ENCODE results near the gene TAS2R13. TPM values are rescaled to one million over a fixed set of nuclear protein-coding genes. Genes with fewer than 3 reads are reported as not detected.

Gene TAS2R13
- total RNA-seq, 1 donor from 2014 or later: 0.73 TPM

GRCh38 chr12:10873378-10873777 lies 36.0 kb downstream of the TAS2R13 start:
- no peak for DNase-seq (ENCODE audit: low read depth, low spot score)

GRCh38 chr12:10867381-10867780 lies 42.0 kb downstream of the TAS2R13 start:
- no peak for DNase-seq (ENCODE audit: low read depth, low spot score)

- no peak for DNase-seq (ENCODE audit: low read depth, low spot score)
These were observed 45.7 kb downstream of the TAS2R13 start for GRCh38 chr12:10863512-10864218.

- DNase-seq (ENCODE audit: low read depth, low spot score): no peak
These were observed 48.0 kb downstream of the TAS2R13 start for GRCh38 chr12:10861366-10861765.

Other genes with a start within 250 kb of the TAS2R13 start
- 21.8 and 25.5 TPM in 2 replicates for gene STYK1, start 235.5 kb downstream of the TAS2R13 start, total RNA-seq
- gene YBX3, start 186.2 kb downstream of the TAS2R13 start, total RNA-seq: 206 and 290 TPM in 2 replicates
- not detected in 2 replicates for gene TAS2R7, start 106.9 kb downstream of the TAS2R13 start, total RNA-seq
- gene TAS2R8, start 102.3 kb downstream of the TAS2R13 start, total RNA-seq: 0.13 TPM in 1 of 2 replicates, not detected in the other
- not detected in 2 replicates for gene TAS2R9, start 99.4 kb downstream of the TAS2R13 start, total RNA-seq
- 0.53 and 0.74 TPM in 2 replicates for gene TAS2R10, start 83.2 kb downstream of the TAS2R13 start, total RNA-seq
- gene PRR4, start 60.1 kb downstream of the TAS2R13 start, total RNA-seq: 0.21 and 0.46 TPM in 2 replicates
- 7.4 and 8.4 TPM in 2 replicates for gene PRH1, start 25.3 kb downstream of the TAS2R13 start, total RNA-seq
- gene PRH2, start 19.7 kb upstream of the TAS2R13 start, total RNA-seq: not detected in 2 replicates
- gene TAS2R14, start 29.7 kb upstream of the TAS2R13 start, total RNA-seq: 0.92 and 1.4 TPM in 2 replicates
- gene TAS2R50, start 77.3 kb upstream of the TAS2R13 start, total RNA-seq: 1.1 and 1.6 TPM in 2 replicates
- gene TAS2R20, start 88.7 kb upstream of the TAS2R13 start, total RNA-seq: 2.2 TPM in 2 replicates
- gene TAS2R19, start 113.1 kb upstream of the TAS2R13 start, total RNA-seq: 3.9 and 4.1 TPM in 2 replicates
- gene TAS2R31, start 121.8 kb upstream of the TAS2R13 start, total RNA-seq: 2.6 and 3.2 TPM in 2 replicates
- 1.3 and 1.6 TPM in 2 replicates for gene TAS2R46, start 152.7 kb upstream of the TAS2R13 start, total RNA-seq
- 0.40 and 1.3 TPM in 2 replicates for gene TAS2R43, start 182.8 kb upstream of the TAS2R13 start, total RNA-seq
- gene TAS2R30, start 225.1 kb upstream of the TAS2R13 start, total RNA-seq: 2.2 and 3.5 TPM in 2 replicates